CD8-positive, alpha-beta memory T cell (primary cell): ENCODE results near the gene CPSF4L. TPM values are rescaled to one million over a fixed set of nuclear protein-coding genes. Genes with fewer than 3 reads are reported as not detected.

Source experiments
- CTCF ChIA-PET: fragments of 350-600 bp; sonication (Branson Sonifier 250); formaldehyde crosslinking; loops from one replicate; lab custom pipeline; 2021; ENCODE audit warnings: antibody characterized with exemption; lab: Charles Lee
- POLR2A ChIA-PET: fragments of 350-600 bp; sonication (Branson Sonifier 250); formaldehyde crosslinking; loops from one replicate; lab custom pipeline; 2021; ENCODE audit warnings: antibody characterized with exemption; lab: Charles Lee
- DNase-seq, 5 donors: peaks; one replicate each; pipeline versions ENCODE4 v3.0.0 to v3.0.0-alpha.2; 2020 to 2022; ENCODE audit warnings: mixed read lengths in 1 of 5
- H3K27ac ChIP-seq: one replicate; pipeline ENCODE4 v1.7.0; 2013; ENCODE audit warnings: low read depth, mild to moderate bottlenecking, low read length, moderate library complexity
- H3K27me3 ChIP-seq: 2 replicates; pipeline ENCODE4 v1.7.0; 2013; ENCODE audit warnings: low read length, mild to moderate bottlenecking; ENCODE audit not compliant: insufficient read depth, poor library complexity, severe bottlenecking
- H3K36me3 ChIP-seq: 2 replicates; pipeline ENCODE4 v1.7.0; 2013; ENCODE audit warnings: mild to moderate bottlenecking, low read length, moderate library complexity; ENCODE audit not compliant: insufficient read depth
- H3K4me1 ChIP-seq: 2 replicates; pipeline ENCODE4 v1.7.0; 2013; ENCODE audit warnings: mild to moderate bottlenecking, low read length, moderate library complexity; ENCODE audit not compliant: insufficient read depth
- H3K4me3 ChIP-seq: 2 replicates; pipeline ENCODE4 v1.7.0; 2013; ENCODE audit warnings: mild to moderate bottlenecking, low read length
- H3K9me3 ChIP-seq: 2 replicates; pipeline ENCODE4 v1.7.0; 2013; ENCODE audit warnings: mild to moderate bottlenecking, low read length
- H3K27ac Mint-ChIP-seq, 8 donors: one replicate each; pipeline ENCODE4 v1.8.0; 2020 to 2021; ENCODE audit warnings: mixed read lengths in 8 of 8, mild to moderate bottlenecking in 6 of 8, inconsistent platforms in 3 of 8, moderate library complexity in 3 of 8
- H3K27me3 Mint-ChIP-seq, 2 donors: one replicate each; pipeline ENCODE4 v1.8.0; 2020 to 2021; ENCODE audit warnings: mixed read lengths in 2 of 2, mild to moderate bottlenecking in 1 of 2, moderate library complexity in 1 of 2
- H3K36me3 Mint-ChIP-seq, 3 donors: one replicate each; pipeline ENCODE4 v1.8.0; 2020 to 2021; ENCODE audit warnings: mixed read lengths in 3 of 3, inconsistent platforms in 1 of 3, mild to moderate bottlenecking in 1 of 3
- H3K4me1 Mint-ChIP-seq, 3 donors: one replicate each; pipeline ENCODE4 v1.8.0; 2020 to 2021; ENCODE audit warnings: mixed read lengths in 3 of 3, inconsistent platforms in 1 of 3, mild to moderate bottlenecking in 1 of 3
- H3K4me3 Mint-ChIP-seq, 7 donors: one replicate each; pipeline ENCODE4 v1.8.0; 2020 to 2021; ENCODE audit warnings: mixed read lengths in 7 of 7, mild to moderate bottlenecking in 6 of 7, moderate library complexity in 4 of 7, inconsistent platforms in 2 of 7
- H3K9me3 Mint-ChIP-seq, 5 donors: one replicate each; pipeline ENCODE4 v1.8.0; 2020 to 2022; ENCODE audit warnings: mixed read lengths in 5 of 5, mild to moderate bottlenecking in 3 of 5, moderate library complexity in 2 of 5, inconsistent platforms in 1 of 5
- polyA plus RNA-seq: library from polyadenylated mRNA; unstranded; fragments of 300-500 nt; fragmentation: Illumina TruSeq; gene quantifications from one replicate; pipeline ENCODE4 v1.2.3, GENCODE V29; 2021
- total RNA-seq, 2 experiments: library from RNA; stranded (reverse); gene quantifications; one replicate each; pipeline ENCODE4 v1.2.3, GENCODE V29; 2021

Gene CPSF4L
- total and polyA plus RNA-seq, 3 experiments from 2014 or later: not detected

DNA sequence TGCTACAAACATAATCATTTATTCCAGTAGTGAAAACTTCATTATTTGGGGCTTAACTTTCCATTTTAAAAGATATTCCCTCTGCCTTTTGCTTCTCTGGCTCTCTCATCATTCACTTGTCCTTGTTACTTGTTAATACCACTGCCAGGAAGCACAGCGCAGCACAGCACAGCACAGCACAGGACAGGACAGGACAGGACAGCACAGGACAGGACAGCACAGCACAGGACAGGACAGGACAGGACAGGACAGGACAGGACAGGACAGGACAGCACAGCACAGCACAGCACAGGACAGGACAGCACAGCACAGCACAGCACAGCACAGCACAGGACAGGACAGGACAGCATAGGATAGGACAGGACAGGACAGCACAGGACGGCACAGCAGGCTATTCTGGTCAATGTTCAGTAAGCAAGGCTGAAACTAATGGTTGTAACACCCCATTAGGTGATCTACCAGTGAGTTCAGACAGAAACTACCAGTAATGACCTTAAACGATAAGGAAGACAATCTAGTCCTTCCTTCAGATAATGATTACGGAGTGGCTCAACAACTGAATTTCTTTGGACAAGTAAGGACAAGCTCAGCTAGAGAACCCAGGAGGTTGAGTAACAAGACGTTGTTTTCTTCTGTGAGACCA lies 36.9 kb downstream of the CPSF4L start:
- no peaks in the 10 kb centered on the region for H3K9me3 Mint-ChIP-seq
- H3K27ac Mint-ChIP-seq: peak overlapping the region in 4 of 8 donors; percentile 19 to 84 (median 64)
- H3K36me3 Mint-ChIP-seq: peaks cover 0 to 30% (median 0%) of the 10 kb centered on the region in 3 donors
- DNase-seq: no peak
- H3K4me1 Mint-ChIP-seq: peaks cover 47 to 58% (median 56%) of the 10 kb centered on the region in 3 donors
- Histone ChIP-seq H3K4me1 (peaks cover 30% of the 10 kb centered on the region), H3K4me3 (no peak overlapping the region), H3K36me3 (no peaks in the 10 kb centered on the region), H3K9me3 (no peaks in the 10 kb centered on the region), H3K27me3 (no peaks in the 10 kb centered on the region), H3K27ac (no peak overlapping the region)
- ChIA-PET POLR2A (no interaction called here), CTCF (interaction anchor here (1.0 to 1.7 kb wide), 2 partner anchors 31 to 32 kb away, joined by 3 to 4 read pairs; no protein-coding TSS in a partner anchor)
- H3K27me3 Mint-ChIP-seq: no peaks in the 10 kb centered on the region
- no peak overlapping the region for H3K4me3 Mint-ChIP-seq

DNA sequence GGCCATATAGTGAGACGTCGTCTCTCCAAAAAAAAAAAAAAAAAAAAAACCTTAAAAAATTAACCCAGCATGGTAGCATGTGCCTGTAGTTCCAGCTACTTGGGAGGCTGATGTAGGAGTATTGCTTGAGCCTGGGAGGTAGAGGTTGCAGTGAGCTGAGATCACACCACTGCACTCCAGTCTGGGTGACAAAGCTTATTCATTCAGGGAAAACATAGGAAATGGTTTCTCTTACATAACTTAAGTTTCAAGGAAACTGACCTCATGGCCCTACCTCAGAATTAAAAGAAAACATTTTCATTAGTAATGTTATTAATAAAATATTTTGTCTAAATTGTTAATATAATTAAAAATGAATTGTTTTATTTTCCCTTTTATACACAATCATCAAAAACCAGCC lies 37.4 kb downstream of the CPSF4L start:
- Histone ChIP-seq H3K27ac (no peak overlapping the region), H3K4me1 (peaks cover 27% of the 10 kb centered on the region), H3K9me3 (no peaks in the 10 kb centered on the region), H3K4me3 (no peak overlapping the region), H3K27me3 (no peaks in the 10 kb centered on the region), H3K36me3 (no peaks in the 10 kb centered on the region)
- no peaks in the 10 kb centered on the region for H3K27me3 Mint-ChIP-seq
- POLR2A ChIA-PET: no interaction called here
- no peak for DNase-seq
- H3K27ac Mint-ChIP-seq: peak overlapping the region in 1 of 8 donors; percentile 84
- no peaks in the 10 kb centered on the region for H3K9me3 Mint-ChIP-seq
- CTCF ChIA-PET: interaction anchor here (1.0 kb wide), 1 partner anchor 30 kb away, joined by 3 read pairs; no protein-coding TSS in a partner anchor
- peaks cover 44 to 56% (median 54%) of the 10 kb centered on the region in 3 donors for H3K4me1 Mint-ChIP-seq
- no peak overlapping the region for H3K4me3 Mint-ChIP-seq
- H3K36me3 Mint-ChIP-seq: peaks cover 0 to 30% (median 0%) of the 10 kb centered on the region in 3 donors

DNA sequence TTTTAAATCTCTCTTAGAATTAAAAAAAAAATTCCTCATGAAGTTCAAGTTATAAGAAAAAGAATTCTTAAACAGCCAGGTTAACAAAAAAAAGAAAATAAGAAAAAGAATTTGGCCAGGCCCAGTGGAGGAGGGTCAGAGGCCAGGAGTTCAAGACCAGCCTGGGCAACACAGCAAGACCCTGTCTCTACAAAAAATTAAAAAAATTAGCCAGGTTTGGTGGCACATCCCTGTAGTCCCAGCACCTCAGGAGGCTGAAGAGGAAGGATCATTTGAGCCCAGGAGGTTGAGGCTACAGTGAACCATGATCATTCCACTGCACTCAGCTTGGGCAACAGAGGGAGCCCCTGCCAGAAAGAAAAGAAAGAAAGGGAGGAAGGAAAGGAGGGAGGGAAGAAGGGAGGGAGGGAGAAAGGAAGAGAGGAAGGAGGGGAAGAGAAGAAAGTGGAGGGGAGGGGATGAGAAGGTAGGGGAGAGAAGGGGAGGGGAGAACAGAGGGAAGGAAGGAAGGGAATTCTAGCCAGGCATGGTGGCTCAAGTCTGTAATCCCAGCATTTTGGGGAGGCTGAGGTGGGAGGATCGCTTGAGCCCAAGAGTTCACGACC lies 38.0 kb downstream of the CPSF4L start:
- Mint-ChIP-seq H3K4me1 (peaks cover 40 to 51% (median 49%) of the 10 kb centered on the region in 3 donors), H3K36me3 (peaks cover 0 to 33% (median 0%) of the 10 kb centered on the region in 3 donors), H3K9me3 (no peaks in the 10 kb centered on the region), H3K4me3 (peak overlapping the region in 1 of 7 donors; percentile 69), H3K27ac (peak overlapping the region in 2 of 8 donors; percentile 17 to 77), H3K27me3 (no peaks in the 10 kb centered on the region)
- Histone ChIP-seq H3K27me3 (no peaks in the 10 kb centered on the region), H3K4me1 (peaks cover 22% of the 10 kb centered on the region), H3K4me3 (no peak overlapping the region), H3K36me3 (no peaks in the 10 kb centered on the region), H3K9me3 (no peaks in the 10 kb centered on the region), H3K27ac (no peak overlapping the region)
- DNase-seq: no peak
- ChIA-PET POLR2A (no interaction called here), CTCF (interaction anchor here (1.0 kb wide), 1 partner anchor 30 kb away, joined by 3 read pairs; no protein-coding TSS in a partner anchor)

DNA sequence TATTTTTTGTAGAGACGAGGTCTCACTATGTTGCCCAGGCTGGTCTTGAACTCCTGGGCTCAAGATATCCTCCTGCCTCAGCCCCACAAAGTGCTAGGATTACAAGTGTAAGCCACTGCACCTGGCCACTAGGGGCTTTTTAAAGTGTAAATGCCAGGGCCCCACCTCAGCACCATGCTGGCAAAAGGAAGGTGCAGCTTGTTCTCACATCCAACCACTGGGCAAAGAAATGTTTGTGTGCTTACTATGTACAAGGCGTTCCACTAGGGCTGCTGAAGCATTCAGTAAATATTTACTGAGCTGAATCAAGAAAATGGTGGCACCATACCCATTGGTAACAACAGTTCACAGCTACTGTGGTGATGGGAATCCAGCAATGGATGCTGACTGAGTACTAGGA lies 46.2 kb downstream of the CPSF4L start:
- peaks cover 16% of the 10 kb centered on the region for H3K4me1 ChIP-seq
- Mint-ChIP-seq H3K27me3 (no peaks in the 10 kb centered on the region), H3K36me3 (peaks cover 0 to 49% (median 6%) of the 10 kb centered on the region in 3 donors), H3K4me1 (peaks cover 32 to 53% (median 42%) of the 10 kb centered on the region in 3 donors), H3K9me3 (no peaks in the 10 kb centered on the region), H3K4me3 (no peak overlapping the region), H3K27ac (peak overlapping the region in 6 of 8 donors; percentile 12 to 77 (median 65))
- ChIA-PET CTCF (interaction anchor here (1.0 to 2.5 kb wide), 2 partner anchors 16 to 40 kb away, joined by 3 to 14 read pairs; a partner anchor contains a TSS), POLR2A (no interaction called here)
- no peak overlapping the region for H3K27ac ChIP-seq
- DNase-seq: no peak
- H3K27me3 ChIP-seq: no peaks in the 10 kb centered on the region
- H3K9me3 ChIP-seq: no peaks in the 10 kb centered on the region
- peaks cover 6% of the 10 kb centered on the region for H3K36me3 ChIP-seq
- H3K4me3 ChIP-seq: no peak overlapping the region

DNA sequence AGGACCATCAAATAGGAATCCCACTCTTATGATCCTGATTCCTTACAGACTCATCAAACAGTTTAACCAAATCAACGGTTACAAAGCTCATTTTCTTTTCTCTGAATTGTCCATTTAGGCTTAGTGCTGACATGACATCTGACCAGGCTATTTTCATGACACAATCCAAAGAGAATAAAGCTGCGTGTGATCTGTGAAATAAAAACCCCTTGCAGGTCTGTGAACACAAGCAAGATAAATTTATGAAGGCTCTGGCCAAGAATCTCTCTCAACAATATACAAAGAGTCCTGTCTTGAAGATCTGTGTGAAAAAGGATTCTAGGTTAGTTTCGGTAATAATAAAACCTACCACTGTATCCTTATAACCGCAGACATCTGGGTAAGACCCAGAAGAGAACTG lies 46.8 kb downstream of the CPSF4L start:
- ChIA-PET POLR2A (no interaction called here), CTCF (interaction anchor here (1.0 to 2.5 kb wide), 2 partner anchors 16 to 40 kb away, joined by 3 to 14 read pairs; a partner anchor contains a TSS)
- peaks cover 30 to 56% (median 42%) of the 10 kb centered on the region in 3 donors for H3K4me1 Mint-ChIP-seq
- Histone ChIP-seq H3K4me1 (peaks cover 19% of the 10 kb centered on the region), H3K4me3 (no peak overlapping the region), H3K36me3 (peaks cover 9% of the 10 kb centered on the region), H3K27me3 (no peaks in the 10 kb centered on the region), H3K27ac (no peak overlapping the region), H3K9me3 (no peaks in the 10 kb centered on the region)
- no peak for DNase-seq
- peaks cover 0 to 52% (median 8%) of the 10 kb centered on the region in 3 donors for H3K36me3 Mint-ChIP-seq
- H3K9me3 Mint-ChIP-seq: no peaks in the 10 kb centered on the region
- no peak overlapping the region for H3K4me3 Mint-ChIP-seq
- H3K27ac Mint-ChIP-seq: peak overlapping the region in 4 of 8 donors; percentile 12 to 68 (median 30)
- H3K27me3 Mint-ChIP-seq: no peaks in the 10 kb centered on the region

DNA sequence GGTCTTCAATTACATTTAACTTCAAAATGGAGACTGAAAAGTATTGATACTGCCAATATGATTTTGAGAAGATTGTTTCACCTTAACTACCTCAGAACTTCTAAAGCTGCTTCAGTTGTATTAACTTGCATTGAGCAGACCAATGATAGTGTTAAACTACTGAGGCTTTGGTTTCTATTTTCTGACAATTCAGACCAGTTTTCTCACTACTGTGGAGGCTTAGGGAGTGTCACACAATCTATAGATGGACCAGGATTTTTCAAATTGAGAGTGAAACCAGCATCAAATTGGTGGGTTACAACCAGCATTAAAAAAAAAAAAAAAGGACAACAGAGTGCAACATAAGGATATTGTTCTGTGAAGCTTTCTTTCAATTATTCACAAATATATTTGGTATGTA lies 47.7 kb downstream of the CPSF4L start:
- no peak overlapping the region for H3K4me3 Mint-ChIP-seq

DNA sequence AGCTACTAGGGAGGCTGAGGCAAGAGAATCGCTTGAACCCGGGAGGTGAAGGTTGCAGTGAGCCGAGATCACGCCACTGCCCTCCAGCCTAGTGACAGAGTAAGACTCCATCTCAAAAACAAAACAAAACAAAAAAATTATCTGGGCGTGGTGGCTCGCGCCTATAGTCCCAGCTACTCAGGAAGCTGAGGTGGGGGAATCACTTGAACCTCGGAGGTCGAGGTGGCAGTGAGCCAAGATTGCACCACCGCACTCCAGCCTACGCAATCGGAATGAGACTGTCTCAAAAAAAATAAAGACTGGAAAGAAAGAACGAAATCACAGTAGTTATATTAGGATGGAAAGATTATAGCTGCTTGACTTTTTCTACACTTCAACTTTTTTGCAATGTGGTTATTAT lies 49.9 kb downstream of the CPSF4L start:
- ChIA-PET CTCF (interaction anchor here (0.9 to 1.0 kb wide), 2 partner anchors 10 to 158 kb away, joined by 3 read pairs; no protein-coding TSS in a partner anchor), POLR2A (interaction anchor here (1.2 to 1.6 kb wide), 2 partner anchors 19 to 20 kb away, joined by 3 to 12 read pairs; partner anchors contain the start of gene COG1)
- DNase-seq: peak; percentile 54 to 82 (median 75)
- Histone ChIP-seq H3K36me3 (peaks cover 37% of the 10 kb centered on the region), H3K9me3 (no peaks in the 10 kb centered on the region), H3K4me1 (peaks cover 21% of the 10 kb centered on the region), H3K27me3 (no peaks in the 10 kb centered on the region), H3K27ac (no peak overlapping the region), H3K4me3 (no peak overlapping the region)
- Mint-ChIP-seq H3K4me1 (peaks cover 25 to 57% (median 44%) of the 10 kb centered on the region in 3 donors), H3K27me3 (no peaks in the 10 kb centered on the region), H3K27ac (peak overlapping the region; percentile 78 to 95 (median 93)), H3K9me3 (no peaks in the 10 kb centered on the region), H3K36me3 (peaks cover 4 to 70% (median 24%) of the 10 kb centered on the region in 3 donors), H3K4me3 (peak overlapping the region; percentile 65 to 81 (median 78))

More for the DNA sequence above, 47.7 kb downstream of the CPSF4L start:
- Mint-ChIP-seq H3K36me3 (peaks cover 0 to 58% (median 9%) of the 10 kb centered on the region in 3 donors), H3K27ac (peak overlapping the region in 6 of 8 donors; percentile 10 to 84 (median 48)), H3K9me3 (no peaks in the 10 kb centered on the region), H3K27me3 (no peaks in the 10 kb centered on the region), H3K4me1 (peaks cover 28 to 56% (median 44%) of the 10 kb centered on the region in 3 donors)
- H3K36me3 ChIP-seq: peaks cover 18% of the 10 kb centered on the region
- ChIA-PET POLR2A (no interaction called here), CTCF (no interaction called here)
- H3K9me3 ChIP-seq: no peaks in the 10 kb centered on the region
- DNase-seq: no peak
- no peaks in the 10 kb centered on the region for H3K27me3 ChIP-seq
- H3K27ac ChIP-seq: no peak overlapping the region
- no peak overlapping the region for H3K4me3 ChIP-seq
- peaks cover 21% of the 10 kb centered on the region for H3K4me1 ChIP-seq
